HUES6 (cell line): ENCODE measurements around the gene DLGAP1.
A peak's percentile ranks its signal among the peaks of the same experiment; 100 is the strongest.

ENCODE experiments used
- H3K27ac ChIP-seq: 2 replicates; pipeline ENCODE4 v1.7.0; 2013; ENCODE audit warnings: low read depth, mild to moderate bottlenecking, low read length, inconsistent platforms
- H3K27me3 ChIP-seq: 2 replicates; pipeline ENCODE4 v1.6.1; 2013; ENCODE audit warnings: low read length; ENCODE audit not compliant: control insufficient read depth, insufficient read depth
- H3K36me3 ChIP-seq: 2 replicates; pipeline ENCODE4 v1.6.1; 2013; ENCODE audit warnings: low read length; ENCODE audit not compliant: control insufficient read depth, insufficient read depth
- H3K4me1 ChIP-seq: 2 replicates; pipeline ENCODE4 v1.6.1; 2013; ENCODE audit warnings: low read length; ENCODE audit not compliant: control insufficient read depth, insufficient read depth
- H3K4me3 ChIP-seq: 2 replicates; pipeline ENCODE4 v1.5.1; 2013; ENCODE audit warnings: low read depth, low read length
- H3K9ac ChIP-seq: one replicate; pipeline ENCODE4 v1.6.1; 2013; ENCODE audit warnings: mild to moderate bottlenecking, low read length
- H3K9me3 ChIP-seq: 2 replicates; pipeline ENCODE4 v1.6.1; 2013; ENCODE audit warnings: low read depth, low read length; ENCODE audit not compliant: control insufficient read depth, insufficient read depth

Gene DLGAP1

GRCh38 chr18:3526421-3527354, 928.4 kb downstream of the DLGAP1 start:
- Histone ChIP-seq H3K9me3 (peaks cover 10% of the 10 kb centered on the region), H3K9ac (peak overlapping the region; percentile 9), H3K4me3 (no peak overlapping the region; the same call in 1 of the 2 replicates), H3K27ac (peak overlapping the region; percentile 34; the same call in 1 of the 2 replicates), H3K27me3 (no peaks in the 10 kb centered on the region), H3K36me3 (no peaks in the 10 kb centered on the region), H3K4me1 (peaks cover 28% of the 10 kb centered on the region)

DNA sequence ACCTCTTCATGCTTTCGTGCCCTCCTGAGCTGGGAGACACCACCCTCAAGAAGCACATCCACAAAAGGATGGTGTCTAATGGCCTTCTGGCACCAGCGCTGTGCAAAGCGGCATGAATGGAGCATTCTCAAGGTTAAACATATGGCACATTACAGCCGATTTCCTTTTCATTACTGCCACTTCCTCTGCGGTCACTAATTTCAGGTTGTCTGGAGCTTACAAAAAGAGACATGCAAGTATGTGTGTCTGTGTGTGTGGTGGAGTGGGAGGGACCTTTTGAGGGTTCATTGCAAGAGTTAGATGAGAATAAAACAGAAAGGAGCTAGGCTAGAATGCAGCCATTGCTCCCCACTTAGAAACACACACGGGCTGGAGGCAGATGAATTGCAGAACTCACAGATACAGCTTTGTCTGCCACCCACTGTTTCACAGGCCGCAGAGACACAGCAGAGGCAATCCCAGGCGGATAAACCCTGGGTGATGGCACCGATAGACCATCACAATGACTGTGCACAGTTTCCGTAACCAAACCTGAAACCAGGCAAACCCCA, 929.2 kb downstream of the DLGAP1 start:
- Histone ChIP-seq H3K4me3 (no peak overlapping the region), H3K9ac (peak overlapping the region; percentile 27), H3K27me3 (no peaks in the 10 kb centered on the region), H3K9me3 (peaks cover 10% of the 10 kb centered on the region), H3K27ac (peak overlapping the region; percentile 34; the same call in 1 of the 2 replicates), H3K4me1 (peaks cover 35% of the 10 kb centered on the region), H3K36me3 (no peaks in the 10 kb centered on the region)

DNA sequence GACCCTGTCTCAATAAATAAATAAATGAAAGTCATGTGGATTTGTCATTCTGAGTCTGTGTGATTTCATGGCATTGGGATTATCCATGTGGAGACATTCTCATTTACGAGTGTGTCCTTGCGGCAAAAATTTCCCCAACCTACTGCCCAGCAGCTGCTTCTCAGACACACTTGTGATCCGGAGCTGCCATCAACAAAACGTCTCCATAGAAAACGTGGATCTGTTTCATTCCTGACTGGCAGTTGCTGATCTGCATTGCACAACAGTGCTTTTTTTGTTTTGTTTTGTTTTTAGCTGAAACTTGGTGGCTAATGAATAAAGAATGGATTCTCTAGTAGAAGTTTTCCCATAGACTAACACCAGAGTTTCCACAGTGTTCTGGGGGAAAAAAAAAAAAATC, 930.4 kb downstream of the DLGAP1 start:
- Histone ChIP-seq H3K4me3 (no peak overlapping the region), H3K9me3 (peaks cover 10% of the 10 kb centered on the region), H3K27ac (no peak overlapping the region), H3K27me3 (no peaks in the 10 kb centered on the region), H3K9ac (no peak overlapping the region), H3K4me1 (peaks cover 46% of the 10 kb centered on the region), H3K36me3 (no peaks in the 10 kb centered on the region)

DNA sequence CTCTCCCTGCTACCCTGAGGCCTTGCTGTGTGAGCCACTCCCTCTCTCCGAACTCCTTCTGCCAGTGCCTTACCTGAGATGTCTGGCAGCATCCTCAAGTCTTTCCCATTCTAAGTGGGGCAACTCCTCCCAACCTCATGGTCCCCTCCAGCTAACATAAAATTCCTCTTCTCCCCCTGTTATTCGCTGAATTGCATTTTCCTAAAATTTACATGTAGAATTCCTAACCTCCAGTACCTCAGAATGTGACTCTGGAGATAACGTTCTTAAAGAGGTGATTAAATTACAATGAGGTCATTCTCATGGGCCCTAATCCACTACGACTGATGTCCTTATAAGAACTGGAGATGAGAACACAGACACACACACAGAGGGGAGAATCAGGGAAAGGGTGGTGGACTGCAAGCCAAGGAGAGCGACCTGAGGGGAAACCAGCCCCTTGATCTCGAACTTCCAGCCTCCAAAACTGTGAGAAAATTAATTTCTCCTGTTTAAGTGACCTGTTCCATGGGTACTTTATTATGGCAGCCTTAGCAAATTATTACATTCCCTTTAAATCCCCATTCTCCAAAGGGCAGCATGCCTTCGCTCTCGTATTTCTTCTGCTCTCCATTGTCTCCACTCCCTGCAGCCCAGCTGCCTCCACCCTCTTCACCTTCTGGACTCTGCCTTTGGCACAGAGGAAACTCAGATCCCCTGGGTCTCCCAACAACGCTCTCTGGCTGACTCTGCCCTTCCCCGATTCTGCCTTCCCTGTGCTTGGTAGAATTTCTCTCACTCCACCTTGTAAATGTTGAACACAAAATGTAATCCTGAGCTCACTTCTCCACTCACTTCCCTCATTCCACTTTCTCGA, 934.6 kb downstream of the DLGAP1 start:
- H3K4me3 ChIP-seq: no peak overlapping the region
- no peak overlapping the region for H3K27ac ChIP-seq
- H3K9ac ChIP-seq: no peak overlapping the region

GRCh38 chr18:3514312-3515216, 940.5 kb downstream of the DLGAP1 start:
- H3K36me3 ChIP-seq: no peaks in the 10 kb centered on the region

More for the DNA sequence above, 934.6 kb downstream of the DLGAP1 start:
- Histone ChIP-seq H3K4me1 (peaks cover 17% of the 10 kb centered on the region), H3K36me3 (no peaks in the 10 kb centered on the region), H3K9me3 (peaks cover 10% of the 10 kb centered on the region), H3K27me3 (no peaks in the 10 kb centered on the region)

DNA sequence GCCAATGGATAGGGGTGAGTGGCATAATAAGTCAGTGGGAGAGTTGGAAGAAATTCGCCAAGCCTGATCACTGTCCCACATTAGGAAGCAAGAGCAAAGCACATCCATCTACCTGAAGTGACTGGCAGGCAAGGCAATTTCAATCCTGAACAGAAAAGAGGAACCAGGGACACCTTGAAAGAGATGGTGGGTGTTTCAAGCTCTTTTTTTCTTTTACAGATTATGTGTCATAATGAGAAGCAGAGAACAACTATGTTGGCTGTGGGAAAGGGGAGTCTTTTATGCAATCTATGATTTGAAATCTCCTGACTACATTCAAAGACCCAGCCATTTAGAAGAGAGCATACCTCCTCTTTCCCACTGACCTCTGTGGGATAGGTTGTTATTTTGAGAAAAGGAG, 941.6 kb downstream of the DLGAP1 start:
- Histone ChIP-seq H3K27me3 (no peaks in the 10 kb centered on the region), H3K36me3 (no peaks in the 10 kb centered on the region), H3K27ac (no peak overlapping the region), H3K4me3 (no peak overlapping the region), H3K9ac (no peak overlapping the region), H3K4me1 (peaks cover 24% of the 10 kb centered on the region), H3K9me3 (no peaks in the 10 kb centered on the region)

More at GRCh38 chr18:3514312-3515216, 940.5 kb downstream of the DLGAP1 start:
- Histone ChIP-seq H3K9ac (no peak overlapping the region), H3K9me3 (no peaks in the 10 kb centered on the region), H3K4me1 (peaks cover 14% of the 10 kb centered on the region), H3K27ac (no peak overlapping the region), H3K4me3 (no peak overlapping the region), H3K27me3 (no peaks in the 10 kb centered on the region)

GRCh38 chr18:3511980-3512379, 943.1 kb downstream of the DLGAP1 start:
- Histone ChIP-seq H3K9me3 (no peaks in the 10 kb centered on the region), H3K27ac (no peak overlapping the region), H3K4me3 (no peak overlapping the region), H3K9ac (no peak overlapping the region), H3K36me3 (no peaks in the 10 kb centered on the region), H3K27me3 (no peaks in the 10 kb centered on the region), H3K4me1 (peaks cover 25% of the 10 kb centered on the region)

GRCh38 chr18:3510896-3511295, 944.2 kb downstream of the DLGAP1 start:
- Histone ChIP-seq H3K27ac (no peak overlapping the region), H3K9me3 (no peaks in the 10 kb centered on the region), H3K4me1 (peaks cover 25% of the 10 kb centered on the region), H3K36me3 (no peaks in the 10 kb centered on the region), H3K4me3 (no peak overlapping the region), H3K27me3 (no peaks in the 10 kb centered on the region), H3K9ac (no peak overlapping the region)

- H3K27ac ChIP-seq: no peak overlapping the region
- peaks cover 25% of the 10 kb centered on the region for H3K4me1 ChIP-seq
- H3K4me3 ChIP-seq: no peak overlapping the region
- no peaks in the 10 kb centered on the region for H3K36me3 ChIP-seq
- H3K27me3 ChIP-seq: no peaks in the 10 kb centered on the region
- H3K9me3 ChIP-seq: no peaks in the 10 kb centered on the region
- no peak overlapping the region for H3K9ac ChIP-seq
Measured at GRCh38 chr18:3510024-3510423, 945.1 kb downstream of the DLGAP1 start.
